MCF 10A (cell line): ENCODE results near the gene RNF14. TPM values are rescaled to one million over a fixed set of nuclear protein-coding genes. Genes with fewer than 3 reads are reported as not detected.
A peak's percentile ranks its signal among the peaks of the same experiment; 100 is the strongest.

Experiments
- BruUV-seq: library from RNA; stranded (reverse); fragments of 400-500 nt; replicated peaks from 2 replicates; lab custom pipeline; 2021; lab: Mats Ljungman, UMichigan
- CTCF ChIA-PET: fragments of 300-600 bp; sonication (Branson Sonifier 250); formaldehyde crosslinking; extraction: SDS; loops from one replicate; lab custom pipeline; 2021; ENCODE audit warnings: antibody characterized with exemption, inconsistent platforms; lab: Yijun Ruan, JAX
- POLR2A ChIA-PET: fragments of 300-600, 350-650 bp; sonication (Branson Sonifier 250); formaldehyde crosslinking; extraction: SDS; loops from one replicate; lab custom pipeline; 2020; ENCODE audit warnings: antibody characterized with exemption, inconsistent platforms; lab: Yijun Ruan, JAX
- DNase-seq: peaks from one replicate; pipeline ENCODE4 v3.0.0-alpha.2; 2018; ENCODE audit not compliant: unreplicated experiment
- H3K27ac Mint-ChIP-seq: one replicate; pipeline ENCODE4 v1.8.0; 2022; ENCODE audit warnings: mild to moderate bottlenecking, low read depth, mixed read lengths; ENCODE audit not compliant: unreplicated experiment
- H3K27me3 Mint-ChIP-seq: one replicate; pipeline ENCODE4 v1.8.0; 2022; ENCODE audit warnings: mixed read lengths; ENCODE audit not compliant: insufficient read depth, unreplicated experiment
- H3K36me3 Mint-ChIP-seq: one replicate; pipeline ENCODE4 v1.8.0; 2022; ENCODE audit warnings: mild to moderate bottlenecking, moderate library complexity, mixed read lengths; ENCODE audit not compliant: insufficient read depth, unreplicated experiment
- H3K4me1 Mint-ChIP-seq: one replicate; pipeline ENCODE4 v1.8.0; 2022; ENCODE audit warnings: mixed read lengths; ENCODE audit not compliant: insufficient read depth, unreplicated experiment
- H3K4me3 Mint-ChIP-seq: one replicate; pipeline ENCODE4 v1.8.0; 2022; ENCODE audit warnings: mild to moderate bottlenecking, moderate library complexity, mixed read lengths; ENCODE audit not compliant: unreplicated experiment
- H3K9me3 Mint-ChIP-seq: one replicate; pipeline ENCODE4 v1.8.0; 2022; ENCODE audit warnings: mixed read lengths; ENCODE audit not compliant: unreplicated experiment
- CTCF ChIP-seq: fragments of 200-600 bp; IDR thresholded peaks from one replicate; pipeline ENCODE4 v1.8.0; 2022; ENCODE audit warnings: antibody characterized with exemption, mild to moderate bottlenecking; ENCODE audit not compliant: unreplicated experiment
- intact Hi-C: fragments of 100-400 bp; cut with micrococcal nuclease; formaldehyde crosslinking; loops from 2 replicates; pipeline ENCODE4 v1.14.1; 2022
- total RNA-seq: library from RNA; stranded (reverse); gene quantifications from 2 replicates; pipeline ENCODE4 v1.2.3, GENCODE V29; 2022

RNF14 gene
- total RNA-seq, 1 experiment from 2014 or later: 81.3 TPM

- no peak overlapping the region for H3K4me3 Mint-ChIP-seq
- no peak for DNase-seq
- peaks cover 9% of the 10 kb centered on the region for H3K4me1 Mint-ChIP-seq
- H3K27ac Mint-ChIP-seq: peak overlapping the region; percentile 84
- ChIA-PET POLR2A (interaction anchor here (0.6 to 4.8 kb wide), 10 partner anchors 9 to 140 kb away, joined by 3 to 34 read pairs (median 4); partner anchors contain the start of genes GNPDA1 and RNF14), CTCF (interaction anchor here (1.3 to 18.8 kb wide), 4 partner anchors 9 to 142 kb away, joined by 3 to 186 read pairs (median 13); partner anchors contain the start of gene GNPDA1)
- no TSS peak for BruUV-seq
- TF ChIP-seq CTCF: no peak
- no peaks in the 10 kb centered on the region for H3K9me3 Mint-ChIP-seq
- peaks cover 86% of the 10 kb centered on the region for H3K36me3 Mint-ChIP-seq
- intact Hi-C loops: no loop called here
- no peaks in the 10 kb centered on the region for H3K27me3 Mint-ChIP-seq
Measured at GRCh38 chr5:142003266-142003800, 34.4 kb downstream of the RNF14 start.

GRCh38 chr5:142006363-142007236, 37.7 kb downstream of the RNF14 start:
- no peak for TF ChIP-seq CTCF
- Mint-ChIP-seq H3K9me3 (no peaks in the 10 kb centered on the region), H3K4me1 (peaks cover 9% of the 10 kb centered on the region), H3K27me3 (no peaks in the 10 kb centered on the region), H3K4me3 (no peak overlapping the region), H3K27ac (no peak overlapping the region), H3K36me3 (peaks cover 89% of the 10 kb centered on the region)
- no TSS peak for BruUV-seq
- ChIA-PET CTCF (interaction anchor here (0.9 to 18.8 kb wide), 3 partner anchors 14 to 139 kb away, joined by 3 to 186 read pairs (median 100); no protein-coding TSS in a partner anchor), POLR2A (interaction anchor here (0.7 to 1.4 kb wide), 4 partner anchors 37 to 1182 kb away, joined by 3 to 4 read pairs (median 3); no protein-coding TSS in a partner anchor)
- intact Hi-C loops: no loop called here
- DNase-seq: no peak

- peaks cover 15% of the 10 kb centered on the region for H3K4me1 Mint-ChIP-seq
- ChIA-PET POLR2A (interaction anchor here (0.7 to 1.4 kb wide), 3 partner anchors 37 to 154 kb away, joined by 3 to 4 read pairs (median 3); no protein-coding TSS in a partner anchor), CTCF (interaction anchor here (0.9 to 18.8 kb wide), 3 partner anchors 14 to 138 kb away, joined by 3 to 186 read pairs (median 100); no protein-coding TSS in a partner anchor)
- H3K27ac Mint-ChIP-seq: no peak overlapping the region
- H3K36me3 Mint-ChIP-seq: peaks cover 84% of the 10 kb centered on the region
- no peak for DNase-seq
- H3K27me3 Mint-ChIP-seq: no peaks in the 10 kb centered on the region
- intact Hi-C loops: no loop called here
- BruUV-seq: no TSS peak
- no peak overlapping the region for H3K4me3 Mint-ChIP-seq
- TF ChIP-seq CTCF: no peak
- no peaks in the 10 kb centered on the region for H3K9me3 Mint-ChIP-seq
Measured at GRCh38 chr5:142007237-142007544, 38.3 kb downstream of the RNF14 start.

- no peak for DNase-seq
- TF ChIP-seq CTCF: no peak
- intact Hi-C loops: no loop called here
- BruUV-seq: no TSS peak
- no peak overlapping the region for H3K4me3 Mint-ChIP-seq
- no peak overlapping the region for H3K27ac Mint-ChIP-seq
- peaks cover 67% of the 10 kb centered on the region for H3K36me3 Mint-ChIP-seq
- no peaks in the 10 kb centered on the region for H3K27me3 Mint-ChIP-seq
- H3K9me3 Mint-ChIP-seq: no peaks in the 10 kb centered on the region
- H3K4me1 Mint-ChIP-seq: peaks cover 20% of the 10 kb centered on the region
- CTCF ChIA-PET: interaction anchor here (0.6 to 18.8 kb wide), 5 partner anchors 11 to 182 kb away, joined by 3 to 186 read pairs (median 4); no protein-coding TSS in a partner anchor
- POLR2A ChIA-PET: no interaction called here
Measured at GRCh38 chr5:142008813-142009212, 39.9 kb downstream of the RNF14 start.
